HG03571 (cell line): ENCODE results near the gene USP5.

Experiments
- ATAC-seq: cut with Tn5 transposase; IDR thresholded peaks from one replicate; pipeline ENCODE4 v1.9.1; 2021; ENCODE audit not compliant: unreplicated experiment

The USP5 gene

GRCh38 chr12:6851921-6852650 lies at the start of gene USP5:
USP5 (plus strand) TSS chr12:6852150; CDS start chr12:6852180, 30 bp downstream.
- peak; percentile 67 for ATAC-seq

- no peak for ATAC-seq
Observed at GRCh38 chr12:6807170-6807569, 44.8 kb upstream of the USP5 start.

- no peak for ATAC-seq
Observed at GRCh38 chr12:6809056-6809455, 42.9 kb upstream of the USP5 start.

GRCh38 chr12:6810758-6811157 lies 41.2 kb upstream of the USP5 start:
- no peak for ATAC-seq

- ATAC-seq = no peak
Observed at GRCh38 chr12:6813363-6813762, 38.6 kb upstream of the USP5 start.

GRCh38 chr12:6816598-6816997 lies 35.4 kb upstream of the USP5 start:
- no peak for ATAC-seq

GRCh38 chr12:6817098-6817497 lies 34.9 kb upstream of the USP5 start:
- ATAC-seq = no peak

- no peak for ATAC-seq
Observed at GRCh38 chr12:6817662-6818157, 34.2 kb upstream of the USP5 start.

GRCh38 chr12:6818222-6818621 lies 33.7 kb upstream of the USP5 start:
- no peak for ATAC-seq

- no peak for ATAC-seq
Observed at GRCh38 chr12:6818645-6819044, 33.3 kb upstream of the USP5 start.

- no peak for ATAC-seq
Observed at GRCh38 chr12:6819106-6820030, 32.6 kb upstream of the USP5 start.

GRCh38 chr12:6820166-6820565 lies 31.8 kb upstream of the USP5 start:
- ATAC-seq = no peak

GRCh38 chr12:6821591-6822425 lies 30.1 kb upstream of the USP5 start, which contains the start of gene GPR162:
GPR162 (plus strand) TSS chr12:6821821; CDS start chr12:6823899, 2,078 bp downstream.
- no peak for ATAC-seq

GRCh38 chr12:6822426-6823135 lies 29.4 kb upstream of the USP5 start:
- no peak for ATAC-seq

- no peak for ATAC-seq
Observed at GRCh38 chr12:6823182-6824084, 28.5 kb upstream of the USP5 start.

- ATAC-seq = no peak
Observed at GRCh38 chr12:6824085-6824775, 27.7 kb upstream of the USP5 start.

- ATAC-seq = no peak
Observed at GRCh38 chr12:6824901-6825381, 27.0 kb upstream of the USP5 start.

GRCh38 chr12:6825398-6826124 lies 26.4 kb upstream of the USP5 start:
- ATAC-seq = no peak
